CD14-positive monocyte (primary cell): Measurements from ENCODE around the gene CRTC1. TPM values are rescaled to one million over a fixed set of nuclear protein-coding genes. Genes with fewer than 3 reads are reported as not detected.

Experiments used
- DNase-seq, 3 donors: peaks; one replicate each; pipeline ENCODE4 v3.0.0-alpha.2; 2011 to 2022
- H2AFZ ChIP-seq: 2 replicates; pipeline ENCODE4 v1.6.0; 2012; ENCODE audit warnings: mild to moderate bottlenecking, low read depth, low read length, inconsistent platforms; ENCODE audit not compliant: insufficient read depth, poor library complexity, severe bottlenecking
- H3K27ac ChIP-seq, 2 donors: 1 replicate in 1 of 2; 2 replicates in 1 of 2; pipeline ENCODE4 v1.5.1; 2012 to 2013; ENCODE audit warnings: low read length in 2 of 2, control low read depth in 1 of 2, inconsistent platforms in 1 of 2, low read depth in 1 of 2, mild to moderate bottlenecking in 1 of 2
- H3K27me3 ChIP-seq, 2 donors: one replicate each; pipeline versions ENCODE4 v1.6.0 to v1.6.1; 2011 to 2013; ENCODE audit warnings: low read length in 2 of 2; ENCODE audit not compliant: control insufficient read depth in 2 of 2, insufficient read depth in 2 of 2
- H3K36me3 ChIP-seq, 2 donors: replicated peaks in 1 of 2; 1 replicate in 1 of 2; 2 replicates in 1 of 2; pipeline versions ENCODE4 v1.5.1 to v1.6.1; 2012 to 2013; ENCODE audit warnings: low read length in 2 of 2, control low read depth in 1 of 2, inconsistent platforms in 1 of 2, mild to moderate bottlenecking in 1 of 2; ENCODE audit not compliant: insufficient read depth in 2 of 2, control insufficient read depth in 1 of 2
- H3K4me1 ChIP-seq, 2 donors: 1 replicate in 1 of 2; 2 replicates in 1 of 2; pipeline versions ENCODE4 v1.5.1 to v1.6.1; 2012 to 2013; ENCODE audit warnings: low read length in 2 of 2, control low read depth in 1 of 2, inconsistent platforms in 1 of 2, mild to moderate bottlenecking in 1 of 2, moderate library complexity in 1 of 2; ENCODE audit not compliant: insufficient read depth in 2 of 2, control insufficient read depth in 1 of 2
- H3K4me2 ChIP-seq: replicated peaks from 2 replicates; pipeline ENCODE3; 2012; ENCODE audit warnings: low read length, moderate library complexity, mild to moderate bottlenecking; ENCODE audit not compliant: poor library complexity, severe bottlenecking; ENCODE audit errors: extremely low read depth
- H3K4me3 ChIP-seq, 3 experiments: fragments of 200-600 bp in 1 of 3; sonication (generic) in 1 of 3; replicated peaks in 1 of 3; 1 replicate in 2 of 3; 2 replicates in 1 of 3; pipeline ENCODE4 v1.5.1; 2011 to 2013; ENCODE audit warnings: low read length in 3 of 3, mild to moderate bottlenecking in 3 of 3, control low read depth in 2 of 3, low read depth in 2 of 3, inconsistent platforms in 1 of 3, moderate library complexity in 1 of 3
- H3K79me2 ChIP-seq: 2 replicates; pipeline ENCODE4 v1.6.0; 2012; ENCODE audit warnings: mild to moderate bottlenecking, control low read depth, inconsistent platforms, low read length, moderate library complexity; ENCODE audit not compliant: insufficient read depth
- H3K9ac ChIP-seq: 2 replicates; pipeline ENCODE4 v1.6.0; 2017; ENCODE audit warnings: low read length, mild to moderate bottlenecking; ENCODE audit not compliant: insufficient read depth, poor library complexity, severe bottlenecking
- H3K9me3 ChIP-seq, 2 donors: replicated peaks in 1 of 2; 1 replicate in 1 of 2; 2 replicates in 1 of 2; pipeline versions ENCODE4 v1.5.1 to v1.6.1; 2012 to 2013; ENCODE audit warnings: low read length in 2 of 2, control low read depth in 1 of 2; ENCODE audit not compliant: control insufficient read depth in 1 of 2, insufficient read depth in 1 of 2
- H4K20me1 ChIP-seq: 2 replicates; pipeline ENCODE4 v1.6.0; 2012; ENCODE audit warnings: mild to moderate bottlenecking, low read length, control low read depth, moderate library complexity; ENCODE audit not compliant: insufficient read depth
- H3K27ac Mint-ChIP-seq, 7 donors: one replicate each; pipeline ENCODE4 v1.8.0; 2020; ENCODE audit warnings: mild to moderate bottlenecking in 7 of 7, mixed read lengths in 7 of 7, moderate library complexity in 6 of 7, inconsistent platforms in 2 of 7
- H3K27me3 Mint-ChIP-seq, 3 donors: one replicate each; pipeline ENCODE4 v1.8.0; 2021 to 2022; ENCODE audit warnings: low read depth in 3 of 3, mild to moderate bottlenecking in 3 of 3, mixed read lengths in 3 of 3, moderate library complexity in 3 of 3, inconsistent platforms in 1 of 3
- H3K36me3 Mint-ChIP-seq, 2 donors: one replicate each; pipeline ENCODE4 v1.8.0; 2020; ENCODE audit warnings: mixed read lengths in 2 of 2, inconsistent platforms in 1 of 2, mild to moderate bottlenecking in 1 of 2
- H3K4me1 Mint-ChIP-seq: one replicate; pipeline ENCODE4 v1.8.0; 2020; ENCODE audit warnings: mild to moderate bottlenecking, mixed read lengths
- H3K4me3 Mint-ChIP-seq, 2 donors: one replicate each; pipeline ENCODE4 v1.8.0; 2020; ENCODE audit warnings: mild to moderate bottlenecking in 2 of 2, mixed read lengths in 2 of 2, moderate library complexity in 1 of 2
- H3K9me3 Mint-ChIP-seq, 7 donors: one replicate each; pipeline ENCODE4 v1.8.0; 2020 to 2022; ENCODE audit warnings: mixed read lengths in 7 of 7, mild to moderate bottlenecking in 6 of 7, moderate library complexity in 6 of 7, inconsistent platforms in 2 of 7
- CTCF ChIP-seq: fragments of 200-600 bp; IDR thresholded peaks from one replicate; pipeline ENCODE4 v1.8.0; 2022; ENCODE audit warnings: antibody characterized with exemption, mild to moderate bottlenecking
- WGBS: methylation state at CpG from one replicate; pipeline ENCODE4 v1.1.5; 2013; ENCODE audit warnings: missing lambda C conversion rate; ENCODE audit not compliant: insufficient coverage; 5-methylcytosine and 5-hydroxymethylcytosine counted together
- intact Hi-C, 2 donors: fragments of 100-400 bp; cut with micrococcal nuclease; formaldehyde crosslinking; loops; one replicate each; pipeline versions ENCODE4 v1.15.0 to v1.15.1; 2023
- polyA plus RNA-seq, 3 donors: library from polyadenylated mRNA; depleted of rRNA in 1 of 3; unstranded in 2 of 3; stranded (reverse) in 1 of 3; fragments of 300-500 nt in 2 of 3; fragments of >200 nt in 1 of 3; fragmentation: Illumina TruSeq in 2 of 3; gene quantifications; 1 replicate in 2 of 3; 2 replicates in 1 of 3; pipeline ENCODE4 v1.2.3, GENCODE V29; 2012 to 2021

The CRTC1 gene
- polyA plus RNA-seq, 3 donors, result 0.28 to 9.2 (median 0.55) TPM

- Mint-ChIP-seq H3K27me3 (peaks cover 0 to 2% (median 2%) of the 10 kb centered on the region in 3 donors), H3K27ac (no peak overlapping the region), H3K9me3 (no peaks in the 10 kb centered on the region), H3K36me3 (peaks cover 10 to 20% of the 10 kb centered on the region in 2 donors), H3K4me1 (no peaks in the 10 kb centered on the region), H3K4me3 (no peak overlapping the region)
- no peak for DNase-seq
- Histone ChIP-seq H3K4me1 (no peaks in the 10 kb centered on the region), H3K9me3 (no peaks in the 10 kb centered on the region), H3K27ac (no peak overlapping the region), H2AFZ (no peak overlapping the region), H3K27me3 (no peaks in the 10 kb centered on the region), H3K4me3 (no peak overlapping the region), H3K79me2 (no peaks in the 10 kb centered on the region), H3K9ac (no peak overlapping the region), H4K20me1 (no peaks in the 10 kb centered on the region), H3K36me3 (peaks cover 0 to 18% of the 10 kb centered on the region in 2 donors), H3K4me2 (no peak overlapping the region)
- 94% methylated on average over 19 of the region's 19 CpGs for whole genome bisulfite sequencing
- intact Hi-C loops, result no loop called here
- TF ChIP-seq CTCF, result no peak
Observed at GRCh38 chr19:18759304-18759994, 76.0 kb downstream of the CRTC1 start.

DNA sequence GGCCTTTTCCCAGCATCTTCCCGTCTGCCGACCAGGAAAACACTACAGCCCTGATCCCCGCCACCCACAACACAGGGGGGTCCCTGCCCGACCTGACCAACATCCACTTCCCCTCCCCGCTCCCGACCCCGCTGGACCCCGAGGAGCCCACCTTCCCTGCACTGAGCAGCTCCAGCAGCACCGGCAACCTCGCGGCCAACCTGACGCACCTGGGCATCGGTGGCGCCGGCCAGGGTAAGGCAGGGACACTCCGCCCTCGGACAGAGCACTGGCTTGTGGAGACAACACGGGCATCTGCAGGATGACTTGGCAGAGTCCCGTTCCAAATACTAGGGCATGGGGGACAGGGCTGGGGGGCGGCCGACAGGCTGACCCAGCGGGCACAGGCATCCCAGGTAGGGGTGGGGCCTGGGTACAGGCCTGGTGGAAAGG lies 76.5 kb downstream of the CRTC1 start:
- H3K9ac ChIP-seq, result no peak overlapping the region
- Mint-ChIP-seq H3K27ac (no peak overlapping the region), H3K4me1 (no peaks in the 10 kb centered on the region), H3K27me3 (peaks cover 0 to 2% (median 2%) of the 10 kb centered on the region in 3 donors), H3K9me3 (no peaks in the 10 kb centered on the region), H3K36me3 (peaks cover 8 to 16% of the 10 kb centered on the region in 2 donors), H3K4me3 (no peak overlapping the region)
- no peaks in the 10 kb centered on the region for H3K4me1 ChIP-seq
- H3K27ac ChIP-seq, result no peak overlapping the region
- H3K36me3 ChIP-seq, result peaks cover 0 to 16% of the 10 kb centered on the region in 2 donors
- no peak overlapping the region for H3K4me2 ChIP-seq
- no peak for TF ChIP-seq CTCF
- intact Hi-C loops, result no loop called here
- no peak overlapping the region for H3K4me3 ChIP-seq
- no peak overlapping the region for H2AFZ ChIP-seq
- 96% methylated on average over 22 of the region's 22 CpGs for WGBS
- H4K20me1 ChIP-seq, result no peaks in the 10 kb centered on the region
- H3K79me2 ChIP-seq, result no peaks in the 10 kb centered on the region
- no peak for DNase-seq
- no peaks in the 10 kb centered on the region for H3K9me3 ChIP-seq
- no peaks in the 10 kb centered on the region for H3K27me3 ChIP-seq
